ENCODE data around the gene HESX1. TPM values are rescaled to one million over a fixed set of nuclear protein-coding genes. Genes with fewer than 3 reads are reported as not detected.
A peak's percentile ranks its signal among the peaks of the same experiment; 100 is the strongest.

HESX1 gene
- polyA plus RNA-seq, result 1.1 TPM

GRCh38 chr3:57199895-57200297 is at the start of gene HESX1:
Gene HESX1, minus strand, starts transcription at chr3:57199978. Its CDS starts 60 bp downstream, at chr3:57199918.
- H3K9me3 Mint-ChIP-seq, result no peaks in the 10 kb centered on the region
- H3K27ac Mint-ChIP-seq, result no peak within 1 kb of the TSS
- no peaks in the 10 kb centered on the region for H3K36me3 Mint-ChIP-seq
- H3K27me3 Mint-ChIP-seq, result no peaks in the 10 kb centered on the region
- peak within 1 kb of the TSS in 1 of 4 donors; percentile 43 for H3K4me3 Mint-ChIP-seq
- no peaks in the 10 kb centered on the region for H3K4me1 Mint-ChIP-seq

- H3K27ac Mint-ChIP-seq, result no peak overlapping the region
- peaks cover 0 to 2% (median 2%) of the 10 kb centered on the region in 3 donors for H3K4me1 Mint-ChIP-seq
- no peaks in the 10 kb centered on the region for H3K9me3 Mint-ChIP-seq
- peaks cover 6% of the 10 kb centered on the region for H3K36me3 Mint-ChIP-seq
- no peak overlapping the region for H3K4me3 Mint-ChIP-seq
- H3K27me3 Mint-ChIP-seq, result no peaks in the 10 kb centered on the region
Observed at GRCh38 chr3:57244946-57245345, 45.2 kb upstream of the HESX1 start.

- no peaks in the 10 kb centered on the region for H3K27me3 Mint-ChIP-seq
- H3K27ac Mint-ChIP-seq, result peak overlapping the region; percentile 86 to 97 (median 93)
- no peaks in the 10 kb centered on the region for H3K9me3 Mint-ChIP-seq
- peaks cover 22 to 27% (median 26%) of the 10 kb centered on the region in 3 donors for H3K4me1 Mint-ChIP-seq
- H3K36me3 Mint-ChIP-seq, result peaks cover 5% of the 10 kb centered on the region
- peak overlapping the region; percentile 63 to 91 (median 78) for H3K4me3 Mint-ChIP-seq
Observed at GRCh38 chr3:57234613-57235575, 35.1 kb upstream of the HESX1 start.

- Mint-ChIP-seq H3K4me1 (peaks cover 29 to 34% (median 33%) of the 10 kb centered on the region in 3 donors), H3K27me3 (no peaks in the 10 kb centered on the region), H3K4me3 (peak overlapping the region in 1 of 4 donors; percentile 12), H3K36me3 (peaks cover 1% of the 10 kb centered on the region), H3K9me3 (no peaks in the 10 kb centered on the region), H3K27ac (peak overlapping the region; percentile 39 to 78 (median 46))
Observed at GRCh38 chr3:57233799-57234198, 34.0 kb upstream of the HESX1 start.

GRCh38 chr3:57230006-57230405 is 30.2 kb upstream of the HESX1 start:
- Mint-ChIP-seq H3K9me3 (no peaks in the 10 kb centered on the region), H3K27ac (peak overlapping the region in 1 of 3 donors; percentile 25), H3K4me3 (peak overlapping the region in 3 of 4 donors; percentile 28 to 65 (median 55)), H3K27me3 (no peaks in the 10 kb centered on the region), H3K36me3 (no peaks in the 10 kb centered on the region), H3K4me1 (peaks cover 21 to 38% (median 34%) of the 10 kb centered on the region in 3 donors)

GRCh38 chr3:57227930-57228751 is 28.4 kb upstream of the HESX1 start:
- Mint-ChIP-seq H3K4me3 (peak overlapping the region; percentile 92 to 98 (median 96)), H3K4me1 (peaks cover 17 to 31% (median 27%) of the 10 kb centered on the region in 3 donors), H3K27ac (peak overlapping the region; percentile 73 to 94 (median 87)), H3K9me3 (no peaks in the 10 kb centered on the region), H3K27me3 (no peaks in the 10 kb centered on the region), H3K36me3 (no peaks in the 10 kb centered on the region)

- peaks cover 16 to 29% (median 24%) of the 10 kb centered on the region in 3 donors for H3K4me1 Mint-ChIP-seq
- H3K27ac Mint-ChIP-seq, result peak within 1 kb of the TSS; percentile 81 to 94 (median 92)
- no peaks in the 10 kb centered on the region for H3K36me3 Mint-ChIP-seq
- H3K9me3 Mint-ChIP-seq, result no peaks in the 10 kb centered on the region
- H3K27me3 Mint-ChIP-seq, result no peaks in the 10 kb centered on the region
- H3K4me3 Mint-ChIP-seq, result peak within 1 kb of the TSS; percentile 92 to 98 (median 96)
Observed at GRCh38 chr3:57227204-57227929, 27.6 kb upstream of the HESX1 start, which contains the start of gene APPL1. Gene APPL1, plus strand, starts transcription at chr3:57227729. Its CDS starts 155 bp downstream, at chr3:57227884.

GRCh38 chr3:57226176-57226575 is 26.4 kb upstream of the HESX1 start:
- no peaks in the 10 kb centered on the region for H3K27me3 Mint-ChIP-seq
- H3K9me3 Mint-ChIP-seq, result no peaks in the 10 kb centered on the region

GRCh38 chr3:57224856-57225255 is 25.1 kb upstream of the HESX1 start:
- H3K4me1 Mint-ChIP-seq, result peaks cover 9 to 20% (median 19%) of the 10 kb centered on the region in 3 donors
- H3K27ac Mint-ChIP-seq, result no peak overlapping the region
- H3K9me3 Mint-ChIP-seq, result no peaks in the 10 kb centered on the region
- H3K4me3 Mint-ChIP-seq, result peak overlapping the region in 1 of 4 donors; percentile 53
- H3K27me3 Mint-ChIP-seq, result no peaks in the 10 kb centered on the region
- no peaks in the 10 kb centered on the region for H3K36me3 Mint-ChIP-seq

More at GRCh38 chr3:57226176-57226575, 26.4 kb upstream of the HESX1 start:
- Mint-ChIP-seq H3K27ac (peak overlapping the region in 1 of 3 donors; percentile 81), H3K4me1 (peaks cover 12 to 26% (median 20%) of the 10 kb centered on the region in 3 donors), H3K36me3 (no peaks in the 10 kb centered on the region), H3K4me3 (peak overlapping the region in 3 of 4 donors; percentile 39 to 94 (median 70))

GRCh38 chr3:57221883-57222282 is 22.1 kb upstream of the HESX1 start:
- Mint-ChIP-seq H3K9me3 (peaks cover 0 to 1% (median 0%) of the 10 kb centered on the region in 3 donors), H3K4me1 (peaks cover 0 to 6% (median 4%) of the 10 kb centered on the region in 3 donors), H3K27ac (no peak overlapping the region), H3K4me3 (no peak overlapping the region), H3K36me3 (no peaks in the 10 kb centered on the region), H3K27me3 (no peaks in the 10 kb centered on the region)

- H3K27ac Mint-ChIP-seq, result peak overlapping the region in 1 of 3 donors; percentile 15
- H3K4me3 Mint-ChIP-seq, result no peak overlapping the region
Observed at GRCh38 chr3:57206423-57206822, 6.6 kb upstream of the HESX1 start.

GRCh38 chr3:57194641-57195040 is 5.1 kb downstream of the HESX1 start:
- H3K27ac Mint-ChIP-seq, result no peak overlapping the region
- H3K9me3 Mint-ChIP-seq, result no peaks in the 10 kb centered on the region
- peaks cover 2% of the 10 kb centered on the region for H3K36me3 Mint-ChIP-seq
- H3K4me3 Mint-ChIP-seq, result no peak overlapping the region
- H3K4me1 Mint-ChIP-seq, result peaks cover 5 to 7% (median 6%) of the 10 kb centered on the region in 3 donors
- peaks cover 2% of the 10 kb centered on the region for H3K27me3 Mint-ChIP-seq

More at GRCh38 chr3:57206423-57206822, 6.6 kb upstream of the HESX1 start:
- H3K36me3 Mint-ChIP-seq, result no peaks in the 10 kb centered on the region
- H3K27me3 Mint-ChIP-seq, result no peaks in the 10 kb centered on the region
- no peaks in the 10 kb centered on the region for H3K9me3 Mint-ChIP-seq
- H3K4me1 Mint-ChIP-seq, result peaks cover 0 to 4% (median 0%) of the 10 kb centered on the region in 3 donors

GRCh38 chr3:57192028-57192427 is 7.8 kb downstream of the HESX1 start:
- Mint-ChIP-seq H3K4me1 (peaks cover 5 to 7% (median 6%) of the 10 kb centered on the region in 3 donors), H3K9me3 (no peaks in the 10 kb centered on the region), H3K4me3 (peak overlapping the region in 1 of 4 donors; percentile 6), H3K27me3 (peaks cover 6% of the 10 kb centered on the region), H3K27ac (no peak overlapping the region), H3K36me3 (peaks cover 2% of the 10 kb centered on the region)

- H3K4me1 Mint-ChIP-seq, result no peaks in the 10 kb centered on the region
- peaks cover 4% of the 10 kb centered on the region for H3K36me3 Mint-ChIP-seq
- H3K4me3 Mint-ChIP-seq, result no peak overlapping the region
- H3K9me3 Mint-ChIP-seq, result no peaks in the 10 kb centered on the region
- peaks cover 12% of the 10 kb centered on the region for H3K27me3 Mint-ChIP-seq
- no peak overlapping the region for H3K27ac Mint-ChIP-seq
Observed at GRCh38 chr3:57184526-57184925, 15.3 kb downstream of the HESX1 start.

Data from IgD-negative memory B cell (primary cell).